WTC11 (cell line): Measurements from ENCODE around the gene FAM240B.

ENCODE experiments used
- CTCF ChIP-seq: fragments of 200-600 bp; IDR thresholded peaks from 2 replicates; pipeline ENCODE4 v1.8.0; 2022; ENCODE audit warnings: antibody characterized with exemption
- MLX ChIP-seq: sonication (generic); formaldehyde crosslinking; IDR thresholded peaks from 2 replicates; pipeline ENCODE4 v1.8.1; 2023; ENCODE audit warnings: mild to moderate bottlenecking, missing genetic modification reagents, moderate library complexity
- PREB ChIP-seq: sonication (generic); formaldehyde crosslinking; IDR thresholded peaks from 2 replicates; pipeline ENCODE4 v1.8.1; 2022; ENCODE audit warnings: mild to moderate bottlenecking, missing genetic modification reagents, moderate library complexity, borderline replicate concordance
- SP1 ChIP-seq: sonication (generic); formaldehyde crosslinking; conservative IDR thresholded peaks from 2 replicates; pipeline ENCODE4 v1.8.1; 2022; ENCODE audit warnings: missing genetic modification reagents
- ZNF121 ChIP-seq: sonication (generic); formaldehyde crosslinking; IDR thresholded peaks from 2 replicates; pipeline ENCODE4 v1.8.0; 2023; ENCODE audit warnings: missing genetic modification reagents
- ZNF416 ChIP-seq: fragments of 250-450 bp; sonication (Bioruptor Pico); IDR thresholded peaks from 2 replicates; pipeline ENCODE4 v1.9.0; 2021; ENCODE audit warnings: mild to moderate bottlenecking, inconsistent platforms
- ZNF512 ChIP-seq: sonication (generic); formaldehyde crosslinking; IDR thresholded peaks from 2 replicates; pipeline ENCODE4 v1.8.1; 2022; ENCODE audit warnings: missing genetic modification reagents, borderline replicate concordance

- TF ChIP-seq MLX: no peak
- no peak for TF ChIP-seq ZNF512
- TF ChIP-seq SP1 (CRISPR knock-in tag): no peak
- no peak for TF ChIP-seq PREB (CRISPR knock-in tag)
- TF ChIP-seq CTCF: no peak
- TF ChIP-seq ZNF121 (CRISPR knock-in tag): no peak
- no peak for TF ChIP-seq ZNF416 (CRISPR knock-in tag)
These were observed 67.4 kb downstream of the FAM240B start for GRCh38 chr9:38652486-38652885.
